ENCODE measurements around the gene PNKD.

The PNKD gene

DNA sequence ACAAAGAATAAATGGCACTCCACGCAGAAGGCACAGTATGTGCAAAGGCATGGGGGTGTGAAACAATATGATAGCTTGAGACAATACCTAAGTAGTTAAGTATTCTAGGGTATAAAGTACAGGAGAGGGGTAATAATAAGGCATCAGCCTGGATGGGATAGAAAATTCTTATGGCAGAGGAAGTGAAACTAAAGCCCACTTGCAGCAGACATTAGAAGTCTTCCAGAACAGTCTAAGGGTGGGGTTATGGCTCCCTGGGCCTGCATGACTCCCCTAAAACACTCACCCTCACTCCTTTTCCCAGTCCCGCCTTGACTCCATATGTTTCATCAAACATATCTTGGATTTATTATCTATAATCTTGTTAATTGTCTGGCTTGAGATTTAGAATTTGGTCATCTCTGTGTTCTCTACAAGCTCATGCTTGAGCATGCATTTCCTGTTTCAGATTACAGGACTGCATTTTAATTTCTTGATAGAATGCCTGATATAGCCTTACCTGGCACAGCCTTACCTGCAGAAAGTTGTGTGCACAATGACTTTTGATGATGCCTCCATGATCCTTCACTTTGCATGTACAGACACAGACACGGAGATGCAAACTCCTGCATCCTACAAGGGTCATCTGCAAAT, 50.5 kb downstream of the PNKD start:
- no peak for DNase-seq

DNA sequence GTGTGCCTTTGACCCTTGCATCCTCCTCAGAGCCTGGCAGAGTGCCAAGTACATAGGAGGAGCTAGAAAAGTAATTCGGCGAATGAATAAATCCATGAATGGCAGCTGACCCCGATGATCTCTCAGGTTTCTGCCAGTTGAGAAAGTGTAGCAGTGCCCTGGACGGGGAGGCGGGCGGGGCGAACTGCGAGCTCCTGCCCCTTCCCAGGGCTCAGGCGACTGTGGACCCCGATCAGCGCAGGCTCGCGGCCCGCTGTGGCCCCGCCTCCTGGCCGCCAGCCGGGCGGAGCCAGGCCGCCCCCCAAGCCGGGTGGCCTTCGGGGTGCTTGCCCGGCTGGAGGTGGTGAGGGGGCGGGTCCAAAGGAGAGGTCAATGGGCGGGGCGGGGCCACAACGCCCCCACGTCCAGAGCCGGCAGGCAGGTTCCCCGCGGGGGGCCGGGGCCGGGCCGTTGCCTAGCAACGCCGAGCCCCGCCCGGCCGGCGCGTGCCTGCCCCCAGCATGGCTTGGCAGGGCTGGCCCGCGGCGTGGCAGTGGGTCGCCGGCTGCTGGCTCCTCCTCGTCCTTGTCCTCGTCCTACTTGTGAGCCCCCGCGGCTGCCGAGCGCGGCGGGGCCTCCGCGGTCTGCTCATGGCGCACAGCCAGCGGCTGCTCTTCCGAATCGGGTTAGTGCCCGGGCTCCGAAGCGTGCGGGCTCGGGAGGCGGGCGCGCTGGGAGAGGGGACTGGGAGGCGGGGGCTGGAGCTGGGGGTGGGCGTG, 52.6 kb downstream of the PNKD start:
- DNase-seq = peak; percentile 10 to 55 (median 25)

DNA sequence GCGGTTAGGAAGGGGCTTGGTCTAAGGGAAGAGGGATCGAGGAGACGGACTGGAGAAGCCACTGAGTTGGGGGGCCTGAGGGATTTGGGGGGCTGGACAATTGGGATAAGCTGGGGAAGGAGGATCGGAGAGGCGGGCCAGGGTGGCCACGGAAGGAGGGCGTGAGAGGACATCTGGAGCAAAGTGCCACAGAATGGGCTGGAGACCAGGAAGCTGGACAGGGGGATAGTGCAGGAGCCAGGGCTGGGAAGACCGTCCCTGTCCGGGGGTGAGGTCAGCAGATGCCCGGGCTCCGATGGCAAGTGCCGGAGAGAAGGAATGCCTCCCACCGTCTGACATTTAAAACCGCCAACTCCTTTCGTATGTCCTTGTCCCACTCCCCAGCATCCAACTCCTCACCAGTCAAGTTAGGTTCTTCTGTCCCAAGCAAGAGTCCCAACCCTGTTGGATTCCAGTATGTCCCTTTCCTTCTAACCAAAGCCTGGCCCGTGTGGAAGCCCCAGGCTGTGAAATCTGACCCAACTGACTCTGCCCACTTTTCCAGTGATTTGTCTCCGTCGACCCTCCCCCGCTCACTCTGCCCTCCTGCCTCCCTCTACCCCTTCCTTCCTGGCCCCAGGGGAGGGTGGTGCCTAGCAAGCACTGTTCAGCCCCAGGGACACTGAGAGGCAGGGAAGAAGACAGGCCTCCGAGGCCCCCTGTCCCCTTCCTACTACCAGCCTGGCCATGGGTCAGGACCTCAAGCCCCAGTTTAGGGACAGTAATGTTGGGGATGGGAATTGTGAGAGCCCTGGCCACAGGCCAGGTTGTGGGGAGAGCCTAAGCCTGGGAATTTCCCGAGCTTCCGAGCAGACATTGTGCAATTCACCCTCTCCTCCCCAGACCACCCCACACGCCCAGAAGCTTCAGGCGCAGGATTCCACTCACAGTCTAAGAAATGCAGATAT, 53.5 kb downstream of the PNKD start:
- DNase-seq = no peak

DNA sequence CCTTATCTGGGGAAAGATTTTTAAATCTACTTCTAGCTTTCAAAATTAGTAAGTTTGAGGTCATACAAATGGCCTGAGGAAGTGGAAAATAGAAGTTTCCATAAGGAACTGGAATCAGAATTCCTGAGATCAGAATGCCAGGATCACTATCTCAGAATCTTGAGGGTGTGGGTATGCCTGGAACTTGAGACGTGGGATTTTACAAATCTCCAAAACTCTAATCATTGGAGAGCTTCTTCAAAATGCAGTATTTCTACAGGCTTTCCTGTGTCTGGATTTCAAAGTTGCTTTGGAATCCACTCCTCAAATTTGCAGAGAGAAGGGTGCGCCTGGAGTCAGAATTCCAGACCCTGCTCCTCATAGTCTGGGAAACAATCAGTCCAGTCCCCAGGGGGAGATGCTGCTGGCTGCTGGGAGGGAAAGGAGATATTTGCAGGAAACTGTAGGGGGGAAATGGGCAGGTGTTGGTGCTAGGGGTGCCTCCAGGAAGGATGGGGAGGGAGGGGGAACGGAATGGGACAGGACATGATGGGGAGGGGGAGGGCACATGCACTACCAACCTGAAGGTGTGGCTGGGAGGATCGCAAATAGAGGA, 55.3 kb downstream of the PNKD start:
- DNase-seq = no peak

DNA sequence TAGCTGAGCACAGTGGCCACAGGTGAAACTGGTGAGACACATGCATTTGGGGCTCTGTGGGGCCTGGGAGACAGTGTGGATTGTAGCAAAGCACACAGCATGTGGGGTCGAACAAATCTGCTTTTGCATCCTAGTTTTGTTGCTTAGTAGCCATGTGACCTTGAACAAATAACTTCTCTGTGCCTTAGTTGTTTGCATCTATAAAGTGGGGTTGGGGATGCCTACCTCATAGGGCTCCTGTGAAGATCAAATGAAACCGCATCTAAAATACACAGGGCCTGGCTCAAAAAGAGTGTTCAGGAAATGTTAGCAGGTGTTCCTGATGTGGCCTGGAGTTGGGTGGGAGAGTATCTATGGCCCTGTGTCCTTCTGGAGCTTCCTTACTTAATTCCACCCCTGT, 56.0 kb downstream of the PNKD start:
- no peak for DNase-seq

DNA sequence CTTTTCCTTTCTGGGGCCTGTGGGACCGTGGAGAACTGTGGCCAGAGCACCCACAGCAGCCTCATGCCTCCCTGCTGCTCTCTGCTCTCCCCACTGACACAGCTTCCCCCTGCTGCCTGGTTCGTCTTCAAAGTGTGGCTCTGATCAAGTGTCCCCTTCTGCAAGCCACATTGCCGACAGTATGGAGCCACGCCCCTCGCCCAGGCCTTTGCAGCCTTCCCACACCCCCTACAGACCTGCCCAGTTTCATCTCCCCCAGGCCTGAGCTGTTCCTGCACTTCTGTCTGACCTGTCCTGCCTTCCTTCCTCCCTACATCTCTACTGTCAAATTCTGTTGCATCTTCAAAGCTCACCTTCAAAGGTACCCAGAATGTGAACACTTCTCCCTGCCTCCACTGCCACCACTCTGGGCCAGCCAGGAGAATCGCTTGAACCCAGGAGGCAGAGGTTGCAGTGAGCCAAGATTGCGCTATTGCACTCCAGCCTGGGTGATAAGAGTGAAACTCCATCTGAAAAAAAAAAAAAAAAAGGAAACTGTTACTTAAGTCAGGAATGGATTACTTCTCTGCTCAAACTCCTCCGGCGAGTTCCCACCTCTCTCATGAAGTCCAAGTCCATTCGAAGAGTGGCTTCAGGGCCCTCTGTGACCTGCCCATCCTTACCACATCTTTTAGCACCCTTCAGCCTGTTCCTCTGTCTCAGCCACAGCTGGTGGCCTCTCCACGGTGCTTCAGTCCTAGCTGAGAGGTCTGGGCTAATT, 57.3 kb downstream of the PNKD start:
- no peak for DNase-seq

DNA sequence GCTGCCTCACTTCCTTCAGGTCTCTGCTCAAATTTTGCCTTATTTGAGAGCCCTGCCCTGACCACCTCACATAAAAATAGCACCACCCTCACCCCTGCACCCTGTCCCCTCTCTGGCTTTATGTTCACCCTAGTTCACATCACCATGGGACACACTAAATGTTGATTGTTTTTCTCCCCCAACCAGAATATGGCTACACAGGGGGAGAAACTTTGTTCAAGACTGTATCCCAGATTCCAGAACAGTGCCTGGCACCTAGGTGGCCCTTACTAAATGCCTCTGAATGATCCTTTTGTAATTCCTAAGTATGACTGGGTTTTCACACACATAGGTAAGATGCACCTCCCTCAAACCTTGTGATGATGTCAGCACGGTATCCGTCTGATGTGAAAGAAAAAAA, 58.0 kb downstream of the PNKD start:
- DNase-seq = no peak

DNA sequence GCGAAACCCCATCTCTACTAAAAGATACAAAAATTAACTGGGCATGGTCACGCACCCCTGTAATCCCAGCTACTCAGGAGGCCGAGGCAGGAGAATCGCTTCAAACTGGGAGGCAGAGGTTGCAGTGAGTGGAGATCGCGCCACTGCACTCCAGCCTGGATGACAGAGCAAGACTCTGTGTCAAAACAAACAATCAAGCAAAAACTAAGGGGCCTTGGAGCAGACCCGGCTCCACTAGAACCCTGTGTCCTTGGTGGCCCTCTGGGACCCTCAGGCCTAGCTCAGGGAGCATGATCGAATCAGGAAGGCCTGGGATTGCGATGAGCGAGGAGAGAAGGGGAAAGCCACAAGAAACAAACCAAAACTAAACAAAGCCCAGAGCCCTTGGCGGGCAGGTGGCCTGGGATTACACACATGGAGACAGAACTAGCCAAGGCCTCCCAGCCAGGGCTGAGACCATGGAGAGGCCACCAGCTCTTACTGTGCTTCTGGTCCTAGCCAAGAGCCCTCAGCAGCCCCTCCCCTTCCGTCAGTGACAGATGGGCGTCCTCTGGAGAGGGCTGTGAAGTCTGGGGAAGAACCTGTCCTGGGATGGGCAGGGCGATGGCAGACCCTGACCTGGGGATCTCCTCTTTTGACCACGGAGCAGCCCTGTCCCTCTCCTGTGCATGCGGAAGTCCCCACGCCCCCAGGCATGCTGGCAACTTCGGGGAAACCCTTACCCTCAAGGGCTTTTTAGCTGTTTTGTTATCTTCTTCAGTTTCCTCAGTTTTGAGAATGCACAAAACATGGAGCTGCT, 58.9 kb downstream of the PNKD start:
- no peak for DNase-seq

DNA sequence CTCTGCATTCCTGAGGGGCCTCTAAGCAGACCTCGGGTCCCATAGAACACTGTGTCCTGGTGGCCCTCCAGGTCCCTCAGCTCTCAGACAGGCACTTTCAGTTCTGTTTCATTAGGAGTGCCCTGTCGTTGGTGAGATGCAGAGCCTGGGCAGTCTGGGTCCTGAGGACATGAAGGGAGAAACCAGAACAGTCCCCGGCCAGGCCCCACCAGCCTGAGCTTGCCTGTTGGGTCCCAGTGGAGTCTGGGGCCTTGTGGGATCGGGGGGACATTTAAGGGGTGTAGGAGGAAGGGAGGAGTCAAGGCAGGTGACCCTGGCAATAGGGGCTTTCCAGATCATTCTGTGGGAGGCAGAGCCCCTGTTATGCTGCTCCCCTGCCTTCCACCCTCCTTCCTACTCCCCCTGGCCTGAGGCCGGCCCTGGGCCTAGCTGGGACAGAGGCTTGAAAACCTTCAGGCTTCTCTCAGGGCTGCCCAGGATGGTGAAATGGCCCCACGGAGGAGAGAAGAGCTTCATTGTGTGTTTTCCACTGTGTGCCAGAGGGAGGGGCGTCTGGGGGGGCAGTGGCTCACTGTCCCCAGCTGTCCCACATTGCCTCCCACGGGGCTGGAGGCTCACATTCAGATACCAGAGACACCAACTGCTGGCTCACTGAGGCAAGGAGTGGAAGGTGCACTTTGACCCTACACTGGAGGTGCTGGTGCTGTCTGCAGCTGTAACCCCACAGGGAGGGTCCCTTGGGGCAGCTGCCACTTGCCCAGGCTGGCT, 59.7 kb downstream of the PNKD start:
- no peak for DNase-seq

DNA sequence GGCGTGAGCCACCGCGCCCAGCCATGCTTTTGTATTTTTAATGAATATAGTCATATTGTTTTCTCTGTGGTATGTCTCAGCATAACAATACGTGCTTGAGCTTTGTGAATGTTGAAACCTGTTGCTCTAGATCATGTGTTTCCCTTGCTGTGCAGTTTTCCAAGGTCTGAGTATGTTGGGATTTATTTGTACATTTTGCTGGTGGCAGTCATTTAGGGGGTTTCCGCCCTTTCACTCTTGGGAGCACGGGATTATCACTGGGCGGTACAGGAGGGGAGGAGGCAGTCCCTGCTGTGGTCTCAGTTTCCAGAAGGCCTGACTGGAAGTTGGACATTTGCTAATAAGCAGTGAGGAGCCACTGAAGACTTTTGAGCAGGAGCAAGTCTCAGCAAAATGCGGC, 61.4 kb downstream of the PNKD start:
- no peak for DNase-seq

DNA sequence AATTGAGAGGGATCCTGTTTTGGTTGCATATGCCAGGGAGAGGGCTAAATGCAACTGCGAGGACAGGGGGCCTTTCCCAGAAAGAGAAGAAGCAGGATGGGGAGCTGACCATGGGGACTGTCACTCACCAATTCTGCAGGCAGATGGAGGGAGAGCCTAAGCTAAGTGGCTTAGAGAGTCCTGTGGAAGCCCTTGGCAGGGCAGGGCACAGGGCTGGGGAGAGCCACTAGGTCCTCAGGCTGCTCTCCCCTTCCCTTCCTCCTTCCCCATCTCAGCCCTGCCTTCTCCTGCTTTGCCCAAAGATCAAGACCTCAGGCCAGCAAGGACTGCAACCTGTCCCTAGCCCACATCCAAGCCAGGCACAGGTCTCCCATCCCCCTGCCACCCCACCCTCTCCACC, 62.0 kb downstream of the PNKD start:
- no peak for DNase-seq

DNA sequence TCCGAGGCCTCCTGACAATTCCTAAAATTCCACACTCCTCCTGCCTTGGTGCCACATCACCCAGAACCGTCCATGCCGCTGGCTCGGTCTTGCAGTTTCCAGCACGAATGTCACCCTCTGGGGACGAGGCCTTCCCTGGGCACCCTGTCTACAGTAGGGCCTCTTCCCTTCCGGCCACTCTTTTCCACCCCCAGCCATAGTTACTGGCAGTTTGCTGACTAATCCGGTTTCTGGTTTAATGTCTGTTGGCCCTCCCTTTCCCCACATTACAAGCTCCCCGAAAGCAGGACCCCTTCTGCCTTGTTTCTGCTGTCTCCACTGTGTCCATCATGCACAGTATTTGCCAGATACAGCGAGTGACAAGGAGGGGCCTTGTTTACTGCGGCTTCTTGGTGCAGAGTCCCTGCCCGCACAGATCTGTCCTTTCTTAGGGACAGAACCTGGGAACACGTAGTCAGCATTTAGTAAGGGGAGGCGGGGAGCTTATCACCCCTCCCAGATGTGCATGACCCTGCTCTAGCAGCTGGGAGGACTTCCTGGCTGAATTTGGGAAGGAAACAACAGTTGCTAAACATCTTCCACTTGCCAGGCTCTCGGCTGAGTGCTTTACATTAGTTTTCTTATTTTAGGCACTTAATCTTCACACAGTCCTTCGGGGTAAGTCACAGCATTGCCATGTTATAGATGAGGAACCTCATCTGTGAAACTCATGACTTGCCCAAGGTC, 62.8 kb downstream of the PNKD start:
- no peak for DNase-seq

DNA sequence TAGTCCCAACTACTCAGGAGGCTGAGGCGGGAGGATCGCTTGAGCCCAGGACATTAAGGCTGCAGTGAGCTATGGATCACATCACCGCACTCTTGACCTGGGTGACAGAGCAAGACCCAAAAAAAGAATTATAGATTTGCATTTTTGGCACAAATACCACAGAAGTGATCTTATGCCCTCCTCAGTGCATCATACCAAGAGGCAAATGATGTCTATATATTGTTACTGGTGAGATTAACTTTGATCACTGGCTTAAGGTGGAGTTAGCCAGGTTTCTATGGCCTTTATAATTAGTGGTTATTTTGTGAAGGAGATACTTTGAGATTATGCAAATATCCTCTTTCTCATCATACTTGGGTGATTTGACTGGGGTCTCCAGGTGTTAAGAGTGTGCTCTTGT, 64.2 kb downstream of the PNKD start:
- no peak for DNase-seq

DNA sequence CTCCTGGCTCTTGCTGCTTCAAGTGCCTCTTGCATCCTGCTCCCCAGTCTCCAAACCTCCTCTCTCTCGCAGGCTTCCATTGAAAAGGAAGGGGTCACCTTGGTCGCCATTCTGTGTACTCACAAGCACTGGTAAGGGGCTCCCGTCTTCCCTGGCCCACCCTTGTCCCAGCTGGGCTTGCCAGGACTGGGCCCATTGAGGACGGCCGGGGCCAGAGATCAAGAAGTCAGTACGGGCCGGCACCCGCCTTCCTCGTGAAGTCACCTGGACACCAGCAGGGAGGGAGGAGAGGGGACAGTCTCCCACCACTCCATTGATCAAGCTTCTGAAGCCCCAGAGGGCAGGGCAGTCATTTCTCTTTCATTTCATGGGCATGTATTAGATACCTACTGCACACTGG, 70.3 kb downstream of the PNKD start:
- no peak for DNase-seq

DNA sequence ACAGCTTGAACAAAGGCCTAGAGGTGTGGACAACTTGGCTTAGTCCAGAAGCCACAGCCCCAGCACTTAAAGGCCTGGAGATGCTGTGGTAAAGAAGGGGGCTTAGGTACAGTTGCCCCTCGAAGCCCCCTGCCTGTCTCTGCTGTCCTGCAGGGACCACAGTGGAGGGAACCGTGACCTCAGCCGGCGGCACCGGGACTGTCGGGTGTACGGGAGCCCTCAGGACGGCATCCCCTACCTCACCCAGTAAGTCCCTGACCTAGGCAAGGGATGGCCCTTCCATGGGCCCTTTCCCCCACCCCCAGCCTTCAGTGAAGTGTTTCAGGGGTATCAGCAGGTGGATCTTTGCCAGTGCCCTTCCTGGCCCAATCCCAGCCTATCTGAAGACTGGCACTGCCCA, 71.1 kb downstream of the PNKD start:
- no peak for DNase-seq

DNA sequence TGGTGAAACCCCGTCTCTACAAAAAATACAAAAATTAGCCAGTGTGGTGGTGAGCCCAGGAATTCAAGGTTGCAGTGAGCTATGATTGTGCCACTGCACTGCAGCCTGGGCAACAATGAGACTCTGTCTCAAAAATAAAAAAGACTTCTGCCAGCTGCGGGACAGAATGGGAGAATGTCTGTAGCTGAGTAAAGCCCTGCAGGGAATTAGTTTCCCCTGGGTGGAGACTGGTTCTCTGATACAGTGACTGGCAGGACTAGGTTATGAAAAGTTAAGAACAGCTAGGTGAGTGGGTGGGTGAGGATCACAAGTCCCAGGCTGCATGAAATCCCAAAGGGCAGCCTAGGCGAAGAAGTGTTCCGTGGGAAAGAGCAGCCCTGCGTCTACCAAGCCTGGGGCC, 72.5 kb downstream of the PNKD start:
- no peak for DNase-seq

DNA sequence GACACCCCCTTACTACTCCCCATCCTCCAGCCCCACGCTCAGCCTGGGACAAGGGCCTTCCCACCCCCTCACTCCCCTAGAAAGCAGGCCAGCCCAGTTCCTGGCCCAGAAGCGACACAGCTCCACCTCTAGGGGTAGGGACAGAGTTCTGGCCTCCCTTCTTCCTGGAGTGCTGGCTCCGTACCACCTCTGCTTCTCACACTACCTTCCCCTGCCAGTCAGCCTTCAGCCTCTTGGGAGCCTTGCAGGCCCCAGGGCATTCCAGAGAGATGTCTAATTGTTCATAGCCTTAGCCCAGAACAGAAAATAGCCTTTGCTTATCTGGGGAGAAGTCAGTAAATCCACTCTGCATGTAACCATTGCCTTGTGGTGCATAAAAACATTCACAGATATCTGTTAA, 73.3 kb downstream of the PNKD start:
- no peak for DNase-seq

DNA sequence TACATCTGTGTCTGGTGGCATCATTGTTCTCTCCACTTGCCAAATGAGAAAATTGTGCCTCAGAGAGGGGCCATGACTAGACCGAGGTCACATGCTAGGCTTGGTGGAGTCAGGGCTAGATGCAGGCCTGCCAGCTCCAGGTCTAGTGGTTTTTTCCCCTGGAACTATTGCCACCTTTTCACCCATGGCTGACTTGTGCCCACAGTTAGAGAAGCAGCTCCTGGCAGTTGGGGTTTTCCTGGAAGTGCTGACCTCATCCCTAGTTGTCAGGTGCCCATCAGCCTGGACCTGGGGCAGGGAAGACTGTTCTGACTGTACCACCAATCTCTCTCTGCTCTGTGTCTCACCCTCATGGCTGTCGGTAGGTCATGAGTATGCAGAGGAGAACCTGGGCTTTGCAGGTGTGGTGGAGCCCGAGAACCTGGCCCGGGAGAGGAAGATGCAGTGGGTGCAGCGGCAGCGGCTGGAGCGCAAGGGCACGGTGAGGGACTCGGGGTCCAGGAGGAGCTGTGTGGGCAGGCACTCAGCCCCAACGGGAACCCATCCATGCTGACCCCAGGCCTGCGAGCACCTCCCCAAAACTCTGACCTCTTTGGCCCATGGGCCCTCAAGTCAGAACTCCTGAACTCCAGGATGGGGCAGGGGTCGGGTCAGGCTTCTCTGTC, 73.9 kb downstream of the PNKD start:
- DNase-seq = no peak

DNA sequence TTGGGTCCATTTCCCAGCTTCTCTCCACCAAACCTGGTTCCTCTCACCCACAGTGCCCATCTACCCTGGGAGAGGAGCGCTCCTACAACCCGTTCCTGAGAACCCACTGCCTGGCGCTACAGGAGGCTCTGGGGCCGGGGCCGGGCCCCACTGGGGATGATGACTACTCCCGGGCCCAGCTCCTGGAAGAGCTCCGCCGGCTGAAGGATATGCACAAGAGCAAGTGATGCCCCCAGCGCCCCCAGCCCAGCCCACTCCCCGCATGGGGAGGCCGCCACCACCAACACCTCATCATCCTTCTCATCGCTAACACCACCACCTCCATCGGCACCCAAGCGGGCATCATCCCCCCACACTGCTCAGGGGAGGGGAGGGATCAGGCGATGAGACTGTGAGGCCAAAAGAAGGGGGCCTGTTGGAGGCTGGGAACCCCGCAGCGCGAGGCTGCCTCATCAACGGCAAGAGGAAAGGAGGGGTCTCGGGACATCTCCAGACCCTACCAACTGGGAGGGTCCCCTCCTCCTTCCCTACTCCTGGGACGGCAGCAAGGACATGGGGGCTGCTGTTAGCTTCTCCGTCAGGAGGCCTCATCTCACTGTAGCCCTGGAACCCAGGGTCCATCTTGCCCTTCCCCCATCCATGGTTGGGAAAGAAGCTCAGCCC, 74.6 kb downstream of the PNKD start:
- no peak for DNase-seq
